AG04450 (cell line): ENCODE measurements around the gene CALD1. TPM values are rescaled to one million over a fixed set of nuclear protein-coding genes. Genes with fewer than 3 reads are reported as not detected.

Experiments used
- CTCF ChIA-PET: fragments of 300-600, 350-600 bp; formaldehyde crosslinking; extraction: SDS; loops from one replicate; lab custom pipeline; 2022; ENCODE audit warnings: antibody characterized with exemption, inconsistent platforms; lab: Charles Lee
- POLR2A ChIA-PET: fragments of 350-600 bp; formaldehyde crosslinking; extraction: SDS; loops from one replicate; lab custom pipeline; 2021; ENCODE audit warnings: antibody characterized with exemption, inconsistent platforms; lab: Yijun Ruan, JAX
- DNase-seq: peaks from one replicate; pipeline ENCODE4 v3.0.0-alpha.2; 2011; ENCODE audit warnings: low read depth, low spot score
- H3K27ac ChIP-seq: one replicate; pipeline ENCODE4 v1.5.1; 2012; ENCODE audit warnings: low read depth, low read length, control low read depth
- H3K27me3 ChIP-seq: one replicate; pipeline ENCODE4 v1.6.0; 2012; ENCODE audit warnings: low read length; ENCODE audit not compliant: control insufficient read depth, insufficient read depth
- H3K4me3 ChIP-seq: 2 replicates; pipeline ENCODE4 v1.5.1; 2011; ENCODE audit warnings: mild to moderate bottlenecking, low read depth, low read length, control low read depth
- H3K9me3 ChIP-seq: 2 replicates; pipeline ENCODE4 v1.5.1; 2012; ENCODE audit warnings: low read length; ENCODE audit not compliant: control insufficient read depth, insufficient read depth
- polyA plus RNA-seq: library from polyadenylated mRNA; depleted of rRNA; stranded (reverse); fragments of >200 nt; gene quantifications from 2 replicates; pipeline ENCODE4 v1.2.3, GENCODE V29; 2011
- TF ChIP-seq, protein P1 (sequence below): IDR thresholded peaks from 2 replicates; pipeline ENCODE4 v1.5.1; 2011; ENCODE audit warnings: low read depth, low read length, control low read depth, inconsistent platforms

CALD1 gene
- polyA plus RNA-seq, 1 experiment, result 804 TPM

DNA sequence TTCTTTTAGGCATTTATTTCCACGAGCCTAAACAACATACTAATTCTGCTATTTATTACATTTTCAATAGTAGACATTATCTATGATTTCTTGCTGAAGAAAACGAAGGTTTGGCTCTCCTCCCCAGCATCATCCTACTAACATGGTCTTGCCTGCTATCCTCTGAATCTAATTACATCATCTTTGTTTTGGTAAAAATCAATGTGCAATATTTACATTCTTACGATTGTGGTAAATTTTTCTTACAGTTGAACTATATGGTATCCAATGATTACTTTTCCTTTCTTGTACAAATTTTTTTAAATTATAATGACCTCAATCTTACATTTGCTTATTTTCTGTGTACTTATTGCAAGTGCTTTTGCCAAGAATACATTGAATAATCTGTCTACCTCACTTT lies 7.0 kb upstream of the CALD1 start:
- ChIA-PET POLR2A (interaction anchor here (0.6 to 1.2 kb wide), 3 partner anchors 41 to 139 kb away, joined by 3 to 4 read pairs (median 3); no protein-coding TSS in a partner anchor), CTCF (interaction anchor here (0.6 kb wide), 1 partner anchor 44 kb away, joined by 4 read pairs; no protein-coding TSS in a partner anchor)
- no peak overlapping the region for H3K27ac ChIP-seq
- H3K9me3 ChIP-seq, result no peaks in the 10 kb centered on the region
- no peak overlapping the region for H3K4me3 ChIP-seq
- TF ChIP-seq, protein P1, sequence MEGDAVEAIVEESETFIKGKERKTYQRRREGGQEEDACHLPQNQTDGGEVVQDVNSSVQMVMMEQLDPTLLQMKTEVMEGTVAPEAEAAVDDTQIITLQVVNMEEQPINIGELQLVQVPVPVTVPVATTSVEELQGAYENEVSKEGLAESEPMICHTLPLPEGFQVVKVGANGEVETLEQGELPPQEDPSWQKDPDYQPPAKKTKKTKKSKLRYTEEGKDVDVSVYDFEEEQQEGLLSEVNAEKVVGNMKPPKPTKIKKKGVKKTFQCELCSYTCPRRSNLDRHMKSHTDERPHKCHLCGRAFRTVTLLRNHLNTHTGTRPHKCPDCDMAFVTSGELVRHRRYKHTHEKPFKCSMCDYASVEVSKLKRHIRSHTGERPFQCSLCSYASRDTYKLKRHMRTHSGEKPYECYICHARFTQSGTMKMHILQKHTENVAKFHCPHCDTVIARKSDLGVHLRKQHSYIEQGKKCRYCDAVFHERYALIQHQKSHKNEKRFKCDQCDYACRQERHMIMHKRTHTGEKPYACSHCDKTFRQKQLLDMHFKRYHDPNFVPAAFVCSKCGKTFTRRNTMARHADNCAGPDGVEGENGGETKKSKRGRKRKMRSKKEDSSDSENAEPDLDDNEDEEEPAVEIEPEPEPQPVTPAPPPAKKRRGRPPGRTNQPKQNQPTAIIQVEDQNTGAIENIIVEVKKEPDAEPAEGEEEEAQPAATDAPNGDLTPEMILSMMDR, result no peak
- no peaks in the 10 kb centered on the region for H3K27me3 ChIP-seq
- no peak for DNase-seq

DNA sequence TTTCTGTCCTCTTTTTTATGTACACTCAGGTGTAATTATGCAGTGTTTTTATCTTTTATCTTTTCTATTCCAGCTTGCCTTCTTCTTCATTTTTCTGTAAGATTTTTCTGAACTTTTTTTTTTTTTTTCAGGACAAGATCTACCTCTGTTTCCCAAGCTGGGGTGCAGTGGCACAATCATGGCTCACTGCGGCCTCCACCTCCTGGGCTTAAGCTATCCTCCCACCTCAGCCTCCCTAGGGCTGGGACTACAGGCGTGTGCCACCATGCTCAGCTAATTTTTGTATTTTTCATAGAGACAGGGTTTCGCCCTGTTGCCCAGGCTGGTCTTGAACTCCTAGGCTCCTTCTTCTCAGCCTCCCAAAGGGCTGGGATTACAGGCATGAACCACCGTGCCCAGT lies 6.3 kb upstream of the CALD1 start:
- H3K9me3 ChIP-seq, result no peaks in the 10 kb centered on the region
- H3K27me3 ChIP-seq, result no peaks in the 10 kb centered on the region
- ChIA-PET CTCF (no interaction called here), POLR2A (interaction anchor here (0.7 to 1.2 kb wide), 2 partner anchors 47 to 140 kb away, joined by 3 to 4 read pairs; no protein-coding TSS in a partner anchor)
- DNase-seq, result no peak
- TF ChIP-seq, protein P1, result no peak
- no peak overlapping the region for H3K27ac ChIP-seq
- H3K4me3 ChIP-seq, result no peak overlapping the region

DNA sequence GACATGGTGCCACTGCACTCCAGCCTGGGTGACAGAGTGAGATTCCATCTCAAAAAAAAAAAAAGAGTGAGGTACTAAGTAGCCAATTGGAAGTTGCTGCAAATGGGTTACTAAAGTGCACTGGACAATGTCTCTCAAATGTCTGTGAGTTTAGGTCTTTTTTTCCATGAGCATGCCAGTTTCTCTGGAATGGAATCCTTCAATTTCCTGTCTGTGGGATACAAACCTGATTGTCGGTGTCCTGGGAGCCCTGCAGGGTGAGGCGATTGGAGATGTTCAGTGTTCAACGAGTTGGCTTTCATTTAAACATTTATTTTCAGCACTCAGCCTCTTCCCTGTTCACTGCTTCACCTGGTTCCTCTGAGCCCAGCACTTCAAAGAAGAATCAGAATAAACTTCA lies 5.3 kb upstream of the CALD1 start:
- DNase-seq, result no peak
- Histone ChIP-seq H3K4me3 (no peak overlapping the region), H3K9me3 (no peaks in the 10 kb centered on the region), H3K27me3 (no peaks in the 10 kb centered on the region), H3K27ac (no peak overlapping the region)
- CTCF ChIA-PET, result no interaction called here
- TF ChIP-seq, protein P1, result no peak
- POLR2A ChIA-PET, result no interaction called here

DNA sequence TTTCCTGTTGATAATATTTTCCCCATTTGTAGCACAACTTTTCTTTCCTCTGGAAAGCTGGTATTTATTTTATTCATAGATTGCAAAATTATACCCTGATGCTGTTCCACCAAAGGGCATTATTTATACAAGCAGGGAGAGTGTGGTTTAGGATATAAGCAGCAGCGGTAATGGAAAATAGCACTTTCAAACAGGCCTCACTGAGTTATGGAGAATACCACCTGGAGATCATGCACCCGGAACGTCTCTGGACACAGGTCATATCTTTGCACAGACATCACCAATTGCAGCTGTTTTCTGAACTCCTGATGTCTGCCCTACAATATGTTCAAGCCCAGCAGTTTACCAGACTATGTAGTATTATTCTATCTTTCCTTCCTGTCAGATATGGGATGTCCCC lies 2.0 kb upstream of the CALD1 start:
- Histone ChIP-seq H3K27me3 (no peaks in the 10 kb centered on the region), H3K4me3 (no peak overlapping the region), H3K9me3 (no peaks in the 10 kb centered on the region), H3K27ac (peak overlapping the region; percentile 63)
- TF ChIP-seq, protein P1, result no peak
- no peak for DNase-seq
- POLR2A ChIA-PET, result no interaction called here
- CTCF ChIA-PET, result no interaction called here

DNA sequence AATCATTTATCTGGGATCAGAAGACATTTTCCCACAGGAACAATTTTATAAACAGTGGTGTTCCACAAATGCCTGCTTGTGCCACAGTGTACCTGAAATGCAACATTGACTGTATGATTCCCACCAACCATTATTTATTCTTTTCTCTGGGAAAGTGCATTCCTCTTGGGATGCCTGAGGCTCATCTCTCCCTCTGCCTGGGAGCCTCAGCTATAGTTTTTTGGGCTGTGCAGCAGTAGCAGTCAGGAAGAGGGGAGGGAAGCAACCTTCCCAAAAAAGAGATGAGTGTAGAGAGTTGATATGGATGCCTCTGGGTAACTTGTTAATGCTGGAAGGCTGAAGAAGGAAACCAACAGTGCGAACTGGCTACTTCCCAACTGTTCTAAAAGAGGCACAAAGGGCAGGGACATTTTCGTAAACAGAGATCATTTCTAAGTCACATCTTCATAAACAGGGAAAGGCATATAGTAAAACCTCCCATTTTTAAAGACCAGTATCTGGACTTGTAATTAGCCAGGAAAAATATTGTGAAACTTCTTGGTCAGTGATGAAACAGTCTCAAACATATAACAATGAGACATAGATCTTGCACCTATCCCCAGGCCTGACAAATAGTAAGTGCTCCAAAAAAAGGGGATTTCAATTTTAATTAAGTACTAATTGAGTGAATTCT lies 1.4 kb upstream of the CALD1 start:
- Histone ChIP-seq H3K4me3 (no peak overlapping the region), H3K27me3 (no peaks in the 10 kb centered on the region), H3K9me3 (no peaks in the 10 kb centered on the region), H3K27ac (peak overlapping the region; percentile 63)
- ChIA-PET CTCF (no interaction called here), POLR2A (no interaction called here)
- TF ChIP-seq, protein P1, result no peak
- DNase-seq, result no peak
